ENCODE data around the gene RNF151.

The RNF151 gene

DNA sequence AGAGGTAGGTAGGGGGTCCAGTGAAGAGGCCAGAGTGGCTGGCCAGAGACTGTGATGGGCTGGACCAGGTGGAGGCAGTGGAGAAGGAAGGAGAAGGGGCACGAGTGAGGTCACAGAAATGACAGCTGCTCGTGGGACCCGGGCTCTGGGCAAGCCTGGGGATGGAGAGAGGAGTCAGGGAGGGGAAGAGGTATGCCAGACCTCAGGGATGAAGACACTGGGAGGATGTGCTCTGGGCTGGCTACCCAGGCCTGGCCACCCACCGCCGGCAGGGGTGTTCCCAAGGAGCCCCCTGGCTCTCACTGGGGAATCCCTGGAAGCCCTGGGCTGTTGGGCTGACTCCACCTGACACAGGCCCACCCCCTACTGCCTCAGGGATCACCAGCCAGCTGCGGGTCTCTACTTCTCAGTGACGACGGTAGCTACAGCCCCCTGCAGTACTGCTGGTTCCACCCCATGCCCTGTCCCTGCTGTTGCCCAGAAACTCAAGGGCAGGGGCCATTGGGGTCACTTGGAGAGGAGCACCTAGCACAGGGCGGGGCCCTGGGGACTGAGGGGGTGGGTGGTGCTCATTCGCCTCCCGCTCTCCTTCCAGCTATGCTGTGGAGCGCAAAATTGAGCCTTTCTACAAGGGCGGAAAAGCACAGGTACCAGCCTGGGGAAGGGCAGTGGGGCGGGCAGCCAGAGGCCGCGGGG is 7.0 kb downstream of the RNF151 start:
- TF ChIP-seq, protein P1, sequence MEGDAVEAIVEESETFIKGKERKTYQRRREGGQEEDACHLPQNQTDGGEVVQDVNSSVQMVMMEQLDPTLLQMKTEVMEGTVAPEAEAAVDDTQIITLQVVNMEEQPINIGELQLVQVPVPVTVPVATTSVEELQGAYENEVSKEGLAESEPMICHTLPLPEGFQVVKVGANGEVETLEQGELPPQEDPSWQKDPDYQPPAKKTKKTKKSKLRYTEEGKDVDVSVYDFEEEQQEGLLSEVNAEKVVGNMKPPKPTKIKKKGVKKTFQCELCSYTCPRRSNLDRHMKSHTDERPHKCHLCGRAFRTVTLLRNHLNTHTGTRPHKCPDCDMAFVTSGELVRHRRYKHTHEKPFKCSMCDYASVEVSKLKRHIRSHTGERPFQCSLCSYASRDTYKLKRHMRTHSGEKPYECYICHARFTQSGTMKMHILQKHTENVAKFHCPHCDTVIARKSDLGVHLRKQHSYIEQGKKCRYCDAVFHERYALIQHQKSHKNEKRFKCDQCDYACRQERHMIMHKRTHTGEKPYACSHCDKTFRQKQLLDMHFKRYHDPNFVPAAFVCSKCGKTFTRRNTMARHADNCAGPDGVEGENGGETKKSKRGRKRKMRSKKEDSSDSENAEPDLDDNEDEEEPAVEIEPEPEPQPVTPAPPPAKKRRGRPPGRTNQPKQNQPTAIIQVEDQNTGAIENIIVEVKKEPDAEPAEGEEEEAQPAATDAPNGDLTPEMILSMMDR (IDR thresholded peaks at IDR 0.05; ENCODE audit: borderline replicate concordance, control extremely low read depth, extremely low read depth, insufficient read depth, missing control alignments) = no peak
- no peak for DNase-seq (ENCODE audit: low spot score)
- in situ Hi-C loops (cut with MboI; ENCODE audit: low sequenced_read_pairs, unreplicated experiment) = no loop called here

DNA sequence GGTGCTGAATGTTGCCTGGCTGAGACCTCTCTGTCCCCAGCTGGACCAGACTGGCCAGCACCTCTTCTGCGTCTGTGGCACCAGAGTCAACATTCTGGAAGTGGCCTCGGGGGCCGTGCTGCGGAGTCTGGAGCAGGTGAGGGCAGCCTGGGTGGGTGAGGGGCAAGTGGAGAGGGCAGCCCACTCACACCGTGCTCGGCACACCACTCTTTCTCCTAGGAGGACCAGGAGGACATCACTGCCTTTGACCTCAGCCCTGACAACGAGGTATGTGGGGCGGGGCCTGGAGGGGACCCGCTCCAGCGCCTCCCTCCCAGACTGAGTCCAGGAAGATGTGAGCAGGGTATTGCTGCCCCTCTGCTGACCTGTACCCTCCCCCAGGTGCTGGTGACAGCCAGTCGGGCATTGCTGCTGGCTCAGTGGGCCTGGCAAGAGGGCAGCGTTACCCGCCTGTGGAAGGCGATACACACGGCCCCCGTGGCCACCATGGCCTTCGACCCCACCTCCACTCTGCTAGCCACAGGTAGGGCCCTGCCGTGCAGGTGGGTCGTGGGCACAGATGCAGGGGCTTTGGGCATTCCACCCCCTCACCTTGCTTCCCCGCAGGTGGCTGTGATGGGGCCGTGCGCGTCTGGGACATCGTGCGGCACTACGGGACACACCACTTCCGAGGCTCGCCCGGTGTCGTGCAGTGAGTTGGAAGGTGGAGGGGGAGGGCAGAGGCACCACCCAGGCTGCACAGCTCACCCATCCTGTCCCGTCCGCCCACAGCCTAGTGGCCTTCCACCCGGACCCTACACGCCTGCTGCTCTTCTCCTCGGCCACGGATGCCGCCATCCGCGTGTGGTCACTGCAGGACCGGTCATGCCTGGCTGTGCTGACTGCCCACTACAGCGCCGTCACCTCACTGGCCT is 7.8 kb downstream of the RNF151 start:
- no peak for DNase-seq (ENCODE audit: low spot score)
- in situ Hi-C loops (cut with MboI; ENCODE audit: low sequenced_read_pairs, unreplicated experiment) = no loop called here
- TF ChIP-seq, protein P1 (IDR thresholded peaks at IDR 0.05; ENCODE audit: borderline replicate concordance, control extremely low read depth, extremely low read depth, insufficient read depth, missing control alignments) = no peak

DNA sequence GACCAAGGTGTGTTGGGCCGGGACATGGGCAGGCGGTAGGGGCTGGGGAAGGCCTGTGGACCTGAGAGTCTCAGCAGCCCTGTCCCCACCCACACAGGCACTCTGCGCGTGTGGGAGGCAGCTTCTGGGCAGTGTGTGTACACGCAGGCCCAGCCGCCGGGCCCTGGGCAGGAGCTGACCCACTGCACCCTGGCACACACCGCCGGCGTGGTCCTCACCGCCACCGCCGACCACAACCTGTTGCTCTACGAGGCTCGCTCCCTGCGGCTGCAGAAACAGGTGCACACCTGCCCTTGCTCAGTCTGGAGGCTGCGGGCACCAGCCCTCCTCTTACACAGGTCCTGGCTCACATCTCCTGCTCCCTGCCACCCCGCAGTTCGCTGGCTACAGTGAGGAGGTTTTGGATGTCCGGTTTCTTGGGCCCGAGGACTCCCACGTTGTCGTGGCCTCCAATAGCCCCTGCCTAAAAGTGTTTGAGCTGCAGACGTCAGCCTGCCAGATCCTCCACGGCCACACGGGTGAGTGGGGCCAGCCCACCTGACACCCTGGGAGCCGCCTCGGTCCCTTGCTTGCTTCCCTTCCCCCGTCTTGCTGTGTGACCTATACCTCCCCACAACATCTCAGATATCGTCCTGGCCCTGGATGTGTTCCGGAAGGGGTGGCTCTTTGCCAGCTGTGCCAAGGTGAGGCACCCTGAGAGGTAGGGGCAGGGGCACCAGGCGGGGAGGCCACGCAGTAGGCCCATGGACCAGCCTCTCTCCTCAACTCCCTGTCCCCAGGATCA is 9.0 kb downstream of the RNF151 start:
- no peak for DNase-seq (ENCODE audit: low spot score)
- in situ Hi-C loops (cut with MboI; ENCODE audit: low sequenced_read_pairs, unreplicated experiment) = no loop called here
- TF ChIP-seq, protein P1 (IDR thresholded peaks at IDR 0.05; ENCODE audit: borderline replicate concordance, control extremely low read depth, extremely low read depth, insufficient read depth, missing control alignments) = no peak

DNA sequence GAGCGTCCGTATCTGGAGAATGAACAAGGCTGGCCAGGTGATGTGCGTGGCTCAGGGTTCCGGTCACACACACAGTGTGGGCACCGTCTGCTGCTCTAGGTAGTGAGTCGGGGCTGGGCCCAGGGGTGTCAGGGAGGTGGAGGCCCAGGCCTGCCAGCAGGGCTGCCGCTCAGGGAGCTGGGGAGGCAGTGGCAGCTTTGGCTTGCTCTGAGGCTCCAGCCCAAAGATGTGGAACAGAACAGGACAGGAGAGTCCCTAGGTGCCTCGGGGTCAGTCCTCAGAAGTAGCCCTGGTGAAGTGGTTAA is 9.5 kb downstream of the RNF151 start:
- TF ChIP-seq, protein P1 (IDR thresholded peaks at IDR 0.05; ENCODE audit: borderline replicate concordance, control extremely low read depth, extremely low read depth, insufficient read depth, missing control alignments) = no peak
- in situ Hi-C loops (cut with MboI; ENCODE audit: low sequenced_read_pairs, unreplicated experiment) = no loop called here
- no peak for DNase-seq (ENCODE audit: low spot score)

DNA sequence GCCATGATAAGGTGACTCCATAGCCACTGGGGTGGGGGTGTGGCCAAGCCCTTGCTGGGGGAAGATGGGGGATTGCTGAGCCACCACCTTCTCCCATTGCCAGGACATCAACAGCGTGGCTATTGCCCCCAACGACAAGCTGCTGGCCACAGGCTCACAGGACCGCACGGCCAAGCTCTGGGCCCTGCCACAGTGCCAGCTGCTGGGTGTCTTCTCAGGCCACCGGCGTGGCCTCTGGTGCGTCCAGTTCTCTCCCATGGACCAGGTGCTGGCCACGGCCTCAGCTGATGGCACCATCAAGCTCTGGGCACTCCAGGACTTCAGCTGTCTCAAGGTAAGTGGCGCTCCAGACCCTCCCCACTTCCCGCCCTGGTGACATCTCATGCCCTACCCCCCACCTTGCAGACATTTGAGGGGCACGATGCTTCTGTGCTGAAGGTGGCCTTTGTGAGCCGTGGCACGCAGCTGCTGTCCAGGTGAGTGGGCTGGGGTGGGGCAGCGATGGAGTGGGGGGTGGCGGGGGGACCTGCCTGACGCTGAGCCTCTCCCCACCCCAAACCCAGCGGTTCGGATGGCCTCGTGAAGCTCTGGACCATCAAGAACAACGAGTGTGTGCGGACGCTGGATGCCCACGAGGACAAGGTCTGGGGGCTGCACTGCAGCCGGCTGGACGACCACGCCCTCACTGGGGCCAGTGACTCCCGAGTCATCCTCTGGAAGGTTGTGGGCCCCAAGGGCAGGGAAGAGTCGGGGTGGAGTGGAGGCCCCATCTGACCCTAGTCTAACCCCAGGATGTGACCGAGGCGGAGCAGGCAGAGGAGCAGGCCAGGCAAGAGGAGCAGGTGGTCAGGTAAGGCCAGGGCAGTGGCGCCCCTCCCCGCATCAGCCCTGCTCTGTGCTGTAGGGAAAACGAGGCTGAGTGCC is 10.6 kb downstream of the RNF151 start:
- in situ Hi-C loops (cut with MboI; ENCODE audit: low sequenced_read_pairs, unreplicated experiment) = no loop called here
- no peak for DNase-seq (ENCODE audit: low spot score)
- TF ChIP-seq, protein P1 (IDR thresholded peaks at IDR 0.05; ENCODE audit: borderline replicate concordance, control extremely low read depth, extremely low read depth, insufficient read depth, missing control alignments) = no peak
